ENCODE data around the gene PABPC1L. TPM values are rescaled to one million over a fixed set of nuclear protein-coding genes. Genes with fewer than 3 reads are reported as not detected.

PABPC1L gene
- total RNA-seq, 6 donors from 2014 or later, result 15.7 to 130 (median 43.7) TPM

DNA sequence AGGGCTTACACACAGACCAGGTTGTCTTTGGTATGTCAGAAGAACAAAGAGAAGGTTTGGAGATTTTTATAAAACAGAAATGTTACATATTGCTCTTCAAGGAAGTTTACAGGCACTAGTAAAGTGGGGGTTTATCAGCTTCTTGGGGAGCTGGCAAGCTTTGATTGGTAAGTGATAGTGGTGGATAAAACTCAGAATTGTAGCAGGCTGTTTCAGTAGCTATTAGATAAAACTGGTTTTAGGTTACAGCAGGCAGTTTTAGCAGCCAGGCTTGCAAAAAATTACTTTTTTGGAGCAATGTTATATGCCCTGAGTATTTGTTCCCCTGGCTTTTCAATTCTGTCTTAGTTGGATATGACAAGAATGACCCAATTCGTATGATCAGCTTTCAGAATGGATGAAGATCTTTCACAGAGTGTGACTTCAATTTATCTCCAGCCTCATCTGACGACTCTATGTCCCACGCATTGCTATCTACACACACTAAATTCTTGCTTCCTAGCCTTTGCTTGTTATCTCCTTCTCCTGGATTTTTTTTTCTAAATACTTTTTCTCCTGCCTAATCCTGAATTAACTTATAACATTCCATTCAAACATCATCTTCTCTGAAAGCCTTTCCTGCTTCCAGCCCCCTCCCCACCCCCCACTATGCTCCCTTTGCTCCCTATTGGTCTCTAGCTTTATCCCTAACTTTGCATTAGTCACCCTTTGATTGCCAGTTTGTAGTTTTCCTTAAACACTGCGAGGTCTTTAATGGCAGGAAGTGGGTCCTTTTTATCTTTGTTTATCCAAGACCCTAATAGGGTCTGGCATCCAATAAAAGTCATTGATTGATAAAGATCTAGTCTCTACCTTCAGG is 51.4 kb downstream of the PABPC1L start:
- WGBS, 2 donors, result 66% methylated on average over 4 of the region's 4 CpGs
- DNase-seq (no peak), ATAC-seq (ENCODE audit: low FRiP score in 2 of 2) (no peak)
- TF ChIP-seq POLR2A (IDR thresholded peaks at IDR 0.05) (no peak), EP300 (IDR thresholded peaks at IDR 0.05) (no peak), POLR2AphosphoS5 (IDR thresholded peaks at IDR 0.05) (no peak)
- TF ChIP-seq, protein P1, sequence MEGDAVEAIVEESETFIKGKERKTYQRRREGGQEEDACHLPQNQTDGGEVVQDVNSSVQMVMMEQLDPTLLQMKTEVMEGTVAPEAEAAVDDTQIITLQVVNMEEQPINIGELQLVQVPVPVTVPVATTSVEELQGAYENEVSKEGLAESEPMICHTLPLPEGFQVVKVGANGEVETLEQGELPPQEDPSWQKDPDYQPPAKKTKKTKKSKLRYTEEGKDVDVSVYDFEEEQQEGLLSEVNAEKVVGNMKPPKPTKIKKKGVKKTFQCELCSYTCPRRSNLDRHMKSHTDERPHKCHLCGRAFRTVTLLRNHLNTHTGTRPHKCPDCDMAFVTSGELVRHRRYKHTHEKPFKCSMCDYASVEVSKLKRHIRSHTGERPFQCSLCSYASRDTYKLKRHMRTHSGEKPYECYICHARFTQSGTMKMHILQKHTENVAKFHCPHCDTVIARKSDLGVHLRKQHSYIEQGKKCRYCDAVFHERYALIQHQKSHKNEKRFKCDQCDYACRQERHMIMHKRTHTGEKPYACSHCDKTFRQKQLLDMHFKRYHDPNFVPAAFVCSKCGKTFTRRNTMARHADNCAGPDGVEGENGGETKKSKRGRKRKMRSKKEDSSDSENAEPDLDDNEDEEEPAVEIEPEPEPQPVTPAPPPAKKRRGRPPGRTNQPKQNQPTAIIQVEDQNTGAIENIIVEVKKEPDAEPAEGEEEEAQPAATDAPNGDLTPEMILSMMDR (IDR thresholded peaks at IDR 0.05), result no peak
- Histone ChIP-seq H3K27me3 (no peaks in the 10 kb centered on the region), H3K36me3 (peaks cover 0 to 4% (median 1%) of the 10 kb centered on the region in 4 donors), H3K9me3 (no peaks in the 10 kb centered on the region), H3K4me1 (peaks cover 14 to 25% (median 18%) of the 10 kb centered on the region in 4 donors), H3K27ac (no peak overlapping the region), H3K4me3 (no peak overlapping the region)

DNA sequence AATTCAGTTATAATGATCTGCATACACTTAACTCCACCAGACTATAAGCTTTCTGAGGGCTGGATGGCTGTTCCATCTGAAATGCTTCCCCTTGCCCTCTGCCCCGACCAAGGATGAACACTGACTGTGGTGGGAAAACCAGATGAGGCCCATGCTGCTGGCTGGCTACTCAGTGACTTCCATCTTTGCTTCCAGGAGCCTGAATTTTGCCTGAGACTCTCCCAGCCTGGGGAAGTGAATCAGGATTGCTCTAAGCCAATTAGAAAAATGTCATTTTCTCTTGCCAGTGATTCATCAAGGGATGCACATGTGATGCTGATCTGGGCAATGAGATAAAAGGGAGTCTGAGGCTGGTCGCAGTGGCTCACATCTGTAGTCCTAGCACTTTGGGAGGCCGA is 52.0 kb downstream of the PABPC1L start:
- 82 to 92% methylated on average over 3 of the region's 3 CpGs for WGBS, 2 donors
- H3K27me3 ChIP-seq, result no peaks in the 10 kb centered on the region
- H3K4me3 ChIP-seq, result no peak overlapping the region
- no peak for DNase-seq
- H3K9me3 ChIP-seq, result no peaks in the 10 kb centered on the region
- no peak overlapping the region for H3K27ac ChIP-seq
- H3K4me1 ChIP-seq, result peaks cover 16 to 26% (median 18%) of the 10 kb centered on the region in 4 donors
- TF ChIP-seq POLR2AphosphoS5 (IDR thresholded peaks at IDR 0.05) (no peak), POLR2A (IDR thresholded peaks at IDR 0.05) (no peak), EP300 (IDR thresholded peaks at IDR 0.05) (no peak)
- TF ChIP-seq, protein P1 (IDR thresholded peaks at IDR 0.05), result no peak
- ATAC-seq (ENCODE audit: low FRiP score in 2 of 2), result no peak
- H3K36me3 ChIP-seq, result no peaks in the 10 kb centered on the region

DNA sequence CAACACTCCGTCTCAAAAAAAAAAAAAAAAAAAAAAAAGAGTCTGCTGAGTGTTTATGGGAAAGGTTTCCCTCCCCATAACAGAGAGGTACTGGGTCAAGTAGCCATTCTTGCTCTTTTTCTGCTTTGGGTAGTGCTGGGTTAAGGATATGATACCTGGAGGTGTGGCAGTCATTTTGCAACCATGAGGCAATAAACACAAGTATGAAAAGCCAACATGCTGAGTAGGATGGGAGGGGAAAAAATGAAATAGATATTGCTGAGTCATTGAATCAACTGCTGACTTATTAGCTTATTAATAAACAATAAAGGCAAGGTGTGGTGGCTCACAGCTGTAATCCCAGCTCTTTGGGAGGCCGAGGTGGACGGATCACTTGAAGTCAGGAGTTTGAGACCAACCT is 52.6 kb downstream of the PABPC1L start:
- Histone ChIP-seq H3K4me1 (peaks cover 22 to 32% (median 23%) of the 10 kb centered on the region in 4 donors), H3K4me3 (no peak overlapping the region), H3K27ac (no peak overlapping the region), H3K9me3 (no peaks in the 10 kb centered on the region), H3K36me3 (no peaks in the 10 kb centered on the region), H3K27me3 (no peaks in the 10 kb centered on the region)
- WGBS, 2 donors, result 93 to 96% methylated on average over 3 of the region's 3 CpGs
- ATAC-seq (ENCODE audit: low FRiP score in 2 of 2) (no peak), DNase-seq (no peak)
- TF ChIP-seq, protein P1 (IDR thresholded peaks at IDR 0.05), result no peak
- TF ChIP-seq EP300 (IDR thresholded peaks at IDR 0.05) (no peak), POLR2AphosphoS5 (IDR thresholded peaks at IDR 0.05) (no peak), POLR2A (IDR thresholded peaks at IDR 0.05) (no peak)

DNA sequence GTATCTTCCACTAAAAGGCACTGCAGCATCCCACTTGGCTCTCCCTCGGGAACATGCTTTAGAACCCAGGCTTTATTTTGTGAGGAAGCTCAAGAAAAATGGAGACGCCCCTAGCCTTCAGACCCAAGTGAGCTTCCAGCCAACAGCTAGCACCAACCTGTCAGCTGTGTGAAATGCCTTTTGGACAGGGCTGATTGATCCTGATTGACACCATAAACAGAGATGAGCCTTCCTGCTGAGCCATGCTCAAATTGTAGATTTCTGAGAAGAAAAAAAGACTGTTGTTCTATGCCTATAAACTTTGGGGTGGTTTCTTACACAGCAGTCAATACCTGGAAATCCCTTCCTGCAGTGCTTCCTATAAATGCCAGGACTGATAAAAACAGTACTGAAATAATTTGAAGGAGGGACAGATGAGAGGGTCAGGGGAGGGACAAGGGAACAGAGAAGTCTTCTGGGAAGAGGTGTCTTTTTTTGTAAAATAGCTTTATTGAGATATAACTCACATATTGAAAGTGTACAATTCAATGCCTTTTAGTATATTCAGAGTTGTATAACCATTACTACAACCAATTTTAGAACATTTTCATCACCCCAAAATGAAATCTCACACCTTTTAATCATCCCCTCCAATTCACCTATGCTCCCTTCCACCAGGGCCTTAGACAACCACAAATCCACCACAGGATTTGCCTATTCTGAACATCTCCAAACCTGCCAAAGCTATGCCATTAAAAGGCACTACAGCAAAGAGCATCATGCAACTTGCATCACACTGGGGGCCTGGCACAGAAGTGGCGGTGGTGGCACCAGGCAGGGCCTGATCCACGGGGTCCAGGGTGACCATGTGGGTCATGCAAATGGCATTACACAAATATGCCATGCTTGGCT is 53.7 kb downstream of the PABPC1L start:
- DNase-seq (no peak), ATAC-seq (ENCODE audit: low FRiP score in 2 of 2) (no peak)
- 83 to 86% methylated on average over 4 of the region's 4 CpGs for WGBS, 2 donors
- Histone ChIP-seq H3K27me3 (no peaks in the 10 kb centered on the region), H3K27ac (no peak overlapping the region), H3K4me3 (no peak overlapping the region), H3K9me3 (no peaks in the 10 kb centered on the region), H3K36me3 (no peaks in the 10 kb centered on the region), H3K4me1 (peaks cover 25 to 35% (median 27%) of the 10 kb centered on the region in 4 donors)
- no peak for TF ChIP-seq POLR2AphosphoS5 (IDR thresholded peaks at IDR 0.05)

DNA sequence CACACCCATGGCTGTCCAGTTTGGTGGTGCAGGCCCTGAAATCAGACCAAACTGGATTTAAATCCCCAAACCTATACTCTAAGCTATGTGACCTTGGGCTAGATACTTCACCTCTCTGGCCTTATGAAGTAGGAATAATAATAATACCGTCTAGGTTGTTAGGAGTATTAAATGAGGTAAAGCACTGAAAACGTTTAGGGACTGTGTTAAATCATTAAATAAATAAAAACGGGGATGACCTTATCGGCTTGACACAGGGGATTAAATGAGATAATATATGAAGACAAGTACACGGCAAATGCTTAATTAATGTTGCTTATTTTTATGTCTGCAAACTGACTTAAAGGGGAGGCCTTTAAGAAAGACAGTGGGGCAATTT is 55.8 kb downstream of the PABPC1L start:
- Histone ChIP-seq H3K27ac (peak overlapping the region; percentile 82 to 97 (median 90)), H3K4me3 (peak overlapping the region; percentile 36 to 98 (median 90)), H3K9me3 (no peaks in the 10 kb centered on the region), H3K27me3 (no peaks in the 10 kb centered on the region), H3K36me3 (no peaks in the 10 kb centered on the region), H3K4me1 (peaks cover 27 to 38% (median 33%) of the 10 kb centered on the region in 4 donors)
- TF ChIP-seq EP300 (IDR thresholded peaks at IDR 0.05), result no peak
- TF ChIP-seq POLR2A (IDR thresholded peaks at IDR 0.05), result no peak
- no peak for TF ChIP-seq POLR2AphosphoS5 (IDR thresholded peaks at IDR 0.05)
- TF ChIP-seq, protein P1 (IDR thresholded peaks at IDR 0.05), result no peak
- no peak for DNase-seq
- WGBS, 2 donors, result 50 to 59% methylated on average over 5 of the region's 5 CpGs
- ATAC-seq (ENCODE audit: low FRiP score in 2 of 2), result no peak

Measured in upper lobe of left lung (tissue), 6 donors.